ENCODE data around the gene GMDS. TPM values are rescaled to one million over a fixed set of nuclear protein-coding genes. Genes with fewer than 3 reads are reported as not detected.
"Not testable (repeated sequence)": the region's sequence is repeated elsewhere in the genome, so short reads cannot be mapped to it uniquely, and the experiment has no call there.

Gene GMDS
- total RNA-seq, 2 donors from 2014 or later = 25.4 to 29.5 TPM

DNA sequence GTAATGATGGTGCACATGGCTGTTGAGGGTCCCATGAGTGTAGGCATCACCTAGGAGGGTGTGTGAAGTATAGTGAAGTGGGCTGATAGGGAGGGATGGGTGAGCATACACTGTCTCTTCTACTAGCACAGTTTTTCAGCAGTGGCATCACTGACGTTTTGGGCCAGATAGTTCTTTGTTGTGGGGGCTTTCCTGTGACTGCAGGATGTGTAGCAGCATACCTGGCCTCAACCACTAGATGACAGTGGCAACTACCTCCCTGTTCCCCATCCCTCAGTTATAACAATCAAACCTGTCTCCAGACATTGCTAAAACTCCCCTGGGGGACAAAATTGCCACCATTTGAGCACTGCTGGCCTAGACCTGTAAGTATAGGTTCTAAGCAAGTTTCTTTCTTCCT, 396.7 kb downstream of the GMDS start:
- Mint-ChIP-seq H3K27me3 (ENCODE audit: insufficient read depth) (no peaks in the 10 kb centered on the region), H3K4me3 (no peak overlapping the region), H3K9me3 (peaks cover 23% of the 10 kb centered on the region), H3K27ac (no peak overlapping the region), H3K36me3 (ENCODE audit: low read depth) (peaks cover 9% of the 10 kb centered on the region), H3K4me1 (no peaks in the 10 kb centered on the region)
- Histone ChIP-seq H3K9me3 (ENCODE audit: control insufficient read depth, low read length) (peaks cover 13% of the 10 kb centered on the region), H3K27ac (ENCODE audit: low read depth, low read length) (no peak overlapping the region), H3K27me3 (ENCODE audit: control insufficient read depth, insufficient read depth, low read length, poor library complexity, severe bottlenecking) (no peaks in the 10 kb centered on the region), H3K36me3 (ENCODE audit: control insufficient read depth, insufficient read depth, low read length) (no peaks in the 10 kb centered on the region), H3K4me1 (ENCODE audit: control insufficient read depth, insufficient read depth, low read length) (no peaks in the 10 kb centered on the region), H3K4me3 (ENCODE audit: low read length) (no peak overlapping the region), H3K9ac (ENCODE audit: extremely low read depth, low read length, poor library complexity, severe bottlenecking) (no peak overlapping the region)
- TF ChIP-seq, protein P1, sequence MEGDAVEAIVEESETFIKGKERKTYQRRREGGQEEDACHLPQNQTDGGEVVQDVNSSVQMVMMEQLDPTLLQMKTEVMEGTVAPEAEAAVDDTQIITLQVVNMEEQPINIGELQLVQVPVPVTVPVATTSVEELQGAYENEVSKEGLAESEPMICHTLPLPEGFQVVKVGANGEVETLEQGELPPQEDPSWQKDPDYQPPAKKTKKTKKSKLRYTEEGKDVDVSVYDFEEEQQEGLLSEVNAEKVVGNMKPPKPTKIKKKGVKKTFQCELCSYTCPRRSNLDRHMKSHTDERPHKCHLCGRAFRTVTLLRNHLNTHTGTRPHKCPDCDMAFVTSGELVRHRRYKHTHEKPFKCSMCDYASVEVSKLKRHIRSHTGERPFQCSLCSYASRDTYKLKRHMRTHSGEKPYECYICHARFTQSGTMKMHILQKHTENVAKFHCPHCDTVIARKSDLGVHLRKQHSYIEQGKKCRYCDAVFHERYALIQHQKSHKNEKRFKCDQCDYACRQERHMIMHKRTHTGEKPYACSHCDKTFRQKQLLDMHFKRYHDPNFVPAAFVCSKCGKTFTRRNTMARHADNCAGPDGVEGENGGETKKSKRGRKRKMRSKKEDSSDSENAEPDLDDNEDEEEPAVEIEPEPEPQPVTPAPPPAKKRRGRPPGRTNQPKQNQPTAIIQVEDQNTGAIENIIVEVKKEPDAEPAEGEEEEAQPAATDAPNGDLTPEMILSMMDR (conservative IDR thresholded peaks at IDR 0.05) = no peak
- WGBS, 2 experiments (ENCODE audit: insufficient coverage in 1 of 2, insufficient read length in 1 of 2) = 100% methylated on average over 1 of the region's 1 CpG; no CpG with 5 or more reads in 1 of the 2 experiments
- no peak for DNase-seq

DNA sequence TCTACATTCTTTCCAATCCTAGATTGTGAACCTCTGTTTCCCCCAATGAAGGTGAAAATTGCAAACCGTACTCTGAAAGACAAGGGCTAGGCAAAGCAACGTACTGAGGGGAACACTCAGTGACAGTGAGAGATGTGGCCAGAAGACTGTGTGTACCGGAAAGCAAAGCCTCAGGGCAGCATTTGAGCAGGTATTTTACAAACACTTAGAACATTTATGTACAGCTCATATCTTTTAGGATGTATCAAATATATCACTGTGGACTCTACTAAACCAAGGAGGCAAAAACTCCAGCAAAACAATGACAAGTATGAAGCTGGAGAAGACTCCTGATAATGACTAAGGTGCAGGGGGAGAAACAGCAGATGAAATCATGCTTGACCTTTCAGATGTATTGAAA, 398.8 kb downstream of the GMDS start:
- Histone ChIP-seq H3K9ac (ENCODE audit: extremely low read depth, low read length, poor library complexity, severe bottlenecking) (no peak overlapping the region), H3K4me3 (ENCODE audit: low read length) (no peak overlapping the region), H3K4me1 (ENCODE audit: control insufficient read depth, insufficient read depth, low read length) (no peaks in the 10 kb centered on the region), H3K27ac (ENCODE audit: low read depth, low read length) (no peak overlapping the region), H3K27me3 (ENCODE audit: control insufficient read depth, insufficient read depth, low read length, poor library complexity, severe bottlenecking) (no peaks in the 10 kb centered on the region), H3K36me3 (ENCODE audit: control insufficient read depth, insufficient read depth, low read length) (no peaks in the 10 kb centered on the region), H3K9me3 (ENCODE audit: control insufficient read depth, low read length) (peaks cover 13% of the 10 kb centered on the region)
- no peak overlapping the region for H3K4me3 Mint-ChIP-seq
- TF ChIP-seq, protein P1 (conservative IDR thresholded peaks at IDR 0.05) = no peak
- peaks cover 23% of the 10 kb centered on the region for H3K9me3 Mint-ChIP-seq
- no peak for DNase-seq
- peaks cover 9% of the 10 kb centered on the region for H3K36me3 Mint-ChIP-seq (ENCODE audit: low read depth)
- H3K27ac Mint-ChIP-seq = no peak overlapping the region
- 90 to 96% methylated on average over 2 to 3 of the region's 3 CpGs for WGBS, 2 experiments (ENCODE audit: insufficient coverage in 1 of 2, insufficient read length in 1 of 2)
- H3K4me1 Mint-ChIP-seq = no peaks in the 10 kb centered on the region
- H3K27me3 Mint-ChIP-seq (ENCODE audit: insufficient read depth) = no peaks in the 10 kb centered on the region

DNA sequence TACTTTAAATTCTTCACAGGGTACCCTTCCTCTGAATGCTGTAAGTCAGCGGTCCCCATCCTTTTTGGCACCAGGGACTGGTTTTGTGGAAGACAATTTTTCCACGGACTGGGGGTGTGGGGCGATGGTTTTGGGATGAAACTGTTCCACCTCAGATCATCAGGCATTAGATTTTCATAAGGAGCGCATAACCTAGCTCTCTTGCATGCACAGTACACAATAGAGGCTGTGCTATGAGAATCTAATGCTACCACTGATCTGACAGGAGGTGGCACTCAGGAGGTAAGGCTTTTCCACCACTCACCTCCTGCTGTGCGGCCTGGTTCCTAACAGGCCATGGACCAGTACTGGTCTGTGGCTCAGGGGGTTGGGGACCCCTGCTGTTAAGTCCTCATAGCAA, 399.9 kb downstream of the GMDS start:
- not testable (repeated sequence) for H3K27ac ChIP-seq (ENCODE audit: low read depth, low read length); H3K27ac Mint-ChIP-seq; H3K27me3 Mint-ChIP-seq (ENCODE audit: insufficient read depth); H3K4me3 ChIP-seq (ENCODE audit: low read length); DNase-seq; H3K36me3 ChIP-seq (ENCODE audit: control insufficient read depth, insufficient read depth, low read length); H3K4me3 Mint-ChIP-seq; H3K36me3 Mint-ChIP-seq (ENCODE audit: low read depth); H3K27me3 ChIP-seq (ENCODE audit: control insufficient read depth, insufficient read depth, low read length, poor library complexity, severe bottlenecking); H3K9ac ChIP-seq (ENCODE audit: extremely low read depth, low read length, poor library complexity, severe bottlenecking); H3K4me1 Mint-ChIP-seq; H3K4me1 ChIP-seq (ENCODE audit: control insufficient read depth, insufficient read depth, low read length)
- H3K9me3 Mint-ChIP-seq = peaks cover 23% of the 10 kb centered on the region
- H3K9me3 ChIP-seq (ENCODE audit: control insufficient read depth, low read length) = peaks cover 13% of the 10 kb centered on the region
- WGBS, 2 experiments (ENCODE audit: insufficient coverage in 1 of 2, insufficient read length in 1 of 2) = 93 to 95% methylated on average over 3 to 5 of the region's 5 CpGs

DNA sequence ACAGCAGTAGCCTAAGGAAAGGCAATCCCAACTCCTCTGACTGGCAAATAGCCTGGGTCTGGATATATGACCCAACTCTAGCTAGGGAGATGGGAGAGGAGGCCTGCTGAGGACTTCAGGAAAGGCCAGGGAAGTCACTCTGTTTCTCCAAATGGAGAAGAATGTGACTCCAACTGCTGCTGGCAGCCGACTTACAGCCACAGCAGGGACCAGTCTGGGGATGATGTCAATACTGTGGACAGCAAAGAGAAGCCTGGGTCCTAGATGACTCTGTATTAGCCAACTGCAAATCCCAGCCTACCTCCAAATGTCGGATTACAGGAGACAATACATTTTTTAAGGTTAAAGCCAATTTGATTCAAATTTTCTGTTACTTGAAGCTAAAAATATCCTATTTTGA, 403.1 kb downstream of the GMDS start:
- no peak for DNase-seq
- H3K36me3 ChIP-seq (ENCODE audit: control insufficient read depth, insufficient read depth, low read length) = no peaks in the 10 kb centered on the region
- 90 to 94% methylated on average over 1 to 2 of the region's 2 CpGs for WGBS, 2 experiments (ENCODE audit: insufficient coverage in 1 of 2, insufficient read length in 1 of 2)
- H3K27ac ChIP-seq (ENCODE audit: low read depth, low read length) = no peak overlapping the region
- H3K4me1 ChIP-seq (ENCODE audit: control insufficient read depth, insufficient read depth, low read length) = no peaks in the 10 kb centered on the region
- Mint-ChIP-seq H3K9me3 (peaks cover 23% of the 10 kb centered on the region), H3K27me3 (ENCODE audit: insufficient read depth) (no peaks in the 10 kb centered on the region), H3K4me1 (peaks cover 8% of the 10 kb centered on the region), H3K27ac (no peak overlapping the region), H3K4me3 (no peak overlapping the region), H3K36me3 (ENCODE audit: low read depth) (peaks cover 9% of the 10 kb centered on the region)
- H3K4me3 ChIP-seq (ENCODE audit: low read length) = no peak overlapping the region
- TF ChIP-seq, protein P1 (conservative IDR thresholded peaks at IDR 0.05) = no peak
- no peak overlapping the region for H3K9ac ChIP-seq (ENCODE audit: extremely low read depth, low read length, poor library complexity, severe bottlenecking)
- peaks cover 13% of the 10 kb centered on the region for H3K9me3 ChIP-seq (ENCODE audit: control insufficient read depth, low read length)
- no peaks in the 10 kb centered on the region for H3K27me3 ChIP-seq (ENCODE audit: control insufficient read depth, insufficient read depth, low read length, poor library complexity, severe bottlenecking)

Data from endodermal cell (in vitro differentiated cells).